ENCODE data around the gene ERICH4. TPM values are rescaled to one million over a fixed set of nuclear protein-coding genes. Genes with fewer than 3 reads are reported as not detected.
A peak's percentile ranks its signal among the peaks of the same experiment; 100 is the strongest.

The ERICH4 gene
- total and polyA plus RNA-seq, 2 of the 13 experiments (the other 11 are each of a cell fraction or from before 2014, with no cell fraction given), result 0.40 to 0.64 TPM

DNA sequence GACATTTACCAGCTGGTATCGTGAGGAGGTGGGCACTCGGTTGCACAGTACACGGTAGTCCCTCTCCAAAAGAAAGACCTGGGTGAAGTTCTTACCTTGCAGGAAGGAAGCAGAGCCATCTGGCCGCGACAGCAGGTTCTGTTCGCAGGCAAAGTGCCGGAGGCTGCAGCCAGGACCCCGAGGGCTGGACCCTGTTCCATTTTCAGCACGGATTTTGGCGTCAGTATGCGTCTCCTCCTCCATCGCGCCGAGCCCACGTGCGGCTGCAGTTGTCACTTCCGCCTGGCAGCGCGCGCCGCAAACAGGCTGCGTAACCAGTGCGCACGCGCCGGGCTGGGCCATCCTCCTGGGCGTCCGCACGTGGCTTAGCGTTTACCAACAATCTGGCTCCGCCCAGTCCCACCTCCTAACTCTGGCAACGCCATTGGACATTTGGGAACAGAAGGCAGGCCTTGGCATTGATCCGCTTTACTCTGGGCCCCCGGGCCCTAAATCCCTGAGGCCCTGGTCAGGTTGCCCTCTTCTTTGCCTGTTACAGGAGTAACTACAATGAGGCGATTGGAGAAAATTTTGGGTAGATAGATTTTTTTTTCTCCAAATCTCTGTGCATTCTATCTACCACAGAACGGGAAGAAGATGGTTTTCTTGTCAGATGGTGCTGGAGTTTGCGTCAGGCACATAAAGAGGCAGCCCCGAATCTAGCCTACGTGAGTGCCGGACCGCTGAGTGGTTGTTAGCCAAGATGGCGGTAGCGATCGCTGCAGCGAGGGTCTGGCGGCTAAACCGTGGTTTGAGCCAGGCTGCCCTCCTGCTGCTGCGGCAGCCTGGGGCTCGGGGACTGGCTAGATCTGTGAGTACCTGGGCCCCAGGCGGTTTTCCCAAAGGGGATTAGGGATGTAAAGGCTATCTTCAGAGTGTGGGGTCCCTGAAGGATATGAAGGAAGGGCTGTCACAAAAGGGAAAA is 45.6 kb upstream of the ERICH4 start, which contains the start of the genes BCKDHA and EXOSC5 (continued):
- TF ChIP-seq, protein P1, sequence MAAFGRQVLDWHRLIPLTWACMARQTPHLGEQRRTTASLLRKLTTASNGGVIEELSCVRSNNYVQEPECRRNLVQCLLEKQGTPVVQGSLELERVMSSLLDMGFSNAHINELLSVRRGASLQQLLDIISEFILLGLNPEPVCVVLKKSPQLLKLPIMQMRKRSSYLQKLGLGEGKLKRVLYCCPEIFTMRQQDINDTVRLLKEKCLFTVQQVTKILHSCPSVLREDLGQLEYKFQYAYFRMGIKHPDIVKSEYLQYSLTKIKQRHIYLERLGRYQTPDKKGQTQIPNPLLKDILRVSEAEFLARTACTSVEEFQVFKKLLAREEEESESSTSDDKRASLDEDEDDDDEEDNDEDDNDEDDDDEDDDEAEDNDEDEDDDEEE (CRISPR knock-in tag; IDR thresholded peaks at IDR 0.05), result no peak
- TF ChIP-seq ETS1 (CRISPR knock-in tag; IDR thresholded peaks at IDR 0.05) (no peak), ZNF691 (CRISPR knock-in tag; IDR thresholded peaks at IDR 0.05; ENCODE audit: borderline replicate concordance, low read depth) (no peak; the same call in 1 of the 2 replicates), HNRNPLL (IDR thresholded peaks at IDR 0.05; ENCODE audit: low read depth, low read length, poor library complexity, severe bottlenecking) (peak; percentile 72), SYNCRIP (IDR thresholded peaks at IDR 0.05; ENCODE audit: insufficient read depth, low read depth, low read length) (no peak), ERF (CRISPR knock-in tag; IDR thresholded peaks at IDR 0.05) (peak; percentile 78), ZBTB2 (CRISPR knock-in tag; IDR thresholded peaks at IDR 0.05; ENCODE audit: low read depth) (no peak), SMYD3 (CRISPR knock-in tag; IDR thresholded peaks at IDR 0.05) (no peak), ZNF788 (CRISPR knock-in tag; IDR thresholded peaks at IDR 0.05; ENCODE audit: borderline replicate concordance) (no peak; the same call in 1 of the 2 replicates), HMGA1 (CRISPR knock-in tag; conservative IDR thresholded peaks at IDR 0.05) (no peak), ZKSCAN5 (CRISPR knock-in tag; IDR thresholded peaks at IDR 0.05) (no peak), ZNF205 (CRISPR knock-in tag; IDR thresholded peaks at IDR 0.05) (peak; percentile 36; the same call in 1 of the 2 replicates)
- TF ChIP-seq, protein P2, sequence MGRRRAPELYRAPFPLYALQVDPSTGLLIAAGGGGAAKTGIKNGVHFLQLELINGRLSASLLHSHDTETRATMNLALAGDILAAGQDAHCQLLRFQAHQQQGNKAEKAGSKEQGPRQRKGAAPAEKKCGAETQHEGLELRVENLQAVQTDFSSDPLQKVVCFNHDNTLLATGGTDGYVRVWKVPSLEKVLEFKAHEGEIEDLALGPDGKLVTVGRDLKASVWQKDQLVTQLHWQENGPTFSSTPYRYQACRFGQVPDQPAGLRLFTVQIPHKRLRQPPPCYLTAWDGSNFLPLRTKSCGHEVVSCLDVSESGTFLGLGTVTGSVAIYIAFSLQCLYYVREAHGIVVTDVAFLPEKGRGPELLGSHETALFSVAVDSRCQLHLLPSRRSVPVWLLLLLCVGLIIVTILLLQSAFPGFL (CRISPR knock-in tag; IDR thresholded peaks at IDR 0.05), result no peak
- TF ChIP-seq, protein P3, sequence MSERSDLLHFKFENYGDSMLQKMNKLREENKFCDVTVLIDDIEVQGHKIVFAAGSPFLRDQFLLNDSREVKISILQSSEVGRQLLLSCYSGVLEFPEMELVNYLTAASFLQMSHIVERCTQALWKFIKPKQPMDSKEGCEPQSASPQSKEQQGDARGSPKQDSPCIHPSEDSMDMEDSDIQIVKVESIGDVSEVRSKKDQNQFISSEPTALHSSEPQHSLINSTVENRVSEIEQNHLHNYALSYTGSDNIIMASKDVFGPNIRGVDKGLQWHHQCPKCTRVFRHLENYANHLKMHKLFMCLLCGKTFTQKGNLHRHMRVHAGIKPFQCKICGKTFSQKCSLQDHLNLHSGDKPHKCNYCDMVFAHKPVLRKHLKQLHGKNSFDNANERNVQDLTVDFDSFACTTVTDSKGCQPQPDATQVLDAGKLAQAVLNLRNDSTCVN (CRISPR knock-in tag; IDR thresholded peaks at IDR 0.05; ENCODE audit: borderline replicate concordance), result no peak
- TF ChIP-seq, protein P4, sequence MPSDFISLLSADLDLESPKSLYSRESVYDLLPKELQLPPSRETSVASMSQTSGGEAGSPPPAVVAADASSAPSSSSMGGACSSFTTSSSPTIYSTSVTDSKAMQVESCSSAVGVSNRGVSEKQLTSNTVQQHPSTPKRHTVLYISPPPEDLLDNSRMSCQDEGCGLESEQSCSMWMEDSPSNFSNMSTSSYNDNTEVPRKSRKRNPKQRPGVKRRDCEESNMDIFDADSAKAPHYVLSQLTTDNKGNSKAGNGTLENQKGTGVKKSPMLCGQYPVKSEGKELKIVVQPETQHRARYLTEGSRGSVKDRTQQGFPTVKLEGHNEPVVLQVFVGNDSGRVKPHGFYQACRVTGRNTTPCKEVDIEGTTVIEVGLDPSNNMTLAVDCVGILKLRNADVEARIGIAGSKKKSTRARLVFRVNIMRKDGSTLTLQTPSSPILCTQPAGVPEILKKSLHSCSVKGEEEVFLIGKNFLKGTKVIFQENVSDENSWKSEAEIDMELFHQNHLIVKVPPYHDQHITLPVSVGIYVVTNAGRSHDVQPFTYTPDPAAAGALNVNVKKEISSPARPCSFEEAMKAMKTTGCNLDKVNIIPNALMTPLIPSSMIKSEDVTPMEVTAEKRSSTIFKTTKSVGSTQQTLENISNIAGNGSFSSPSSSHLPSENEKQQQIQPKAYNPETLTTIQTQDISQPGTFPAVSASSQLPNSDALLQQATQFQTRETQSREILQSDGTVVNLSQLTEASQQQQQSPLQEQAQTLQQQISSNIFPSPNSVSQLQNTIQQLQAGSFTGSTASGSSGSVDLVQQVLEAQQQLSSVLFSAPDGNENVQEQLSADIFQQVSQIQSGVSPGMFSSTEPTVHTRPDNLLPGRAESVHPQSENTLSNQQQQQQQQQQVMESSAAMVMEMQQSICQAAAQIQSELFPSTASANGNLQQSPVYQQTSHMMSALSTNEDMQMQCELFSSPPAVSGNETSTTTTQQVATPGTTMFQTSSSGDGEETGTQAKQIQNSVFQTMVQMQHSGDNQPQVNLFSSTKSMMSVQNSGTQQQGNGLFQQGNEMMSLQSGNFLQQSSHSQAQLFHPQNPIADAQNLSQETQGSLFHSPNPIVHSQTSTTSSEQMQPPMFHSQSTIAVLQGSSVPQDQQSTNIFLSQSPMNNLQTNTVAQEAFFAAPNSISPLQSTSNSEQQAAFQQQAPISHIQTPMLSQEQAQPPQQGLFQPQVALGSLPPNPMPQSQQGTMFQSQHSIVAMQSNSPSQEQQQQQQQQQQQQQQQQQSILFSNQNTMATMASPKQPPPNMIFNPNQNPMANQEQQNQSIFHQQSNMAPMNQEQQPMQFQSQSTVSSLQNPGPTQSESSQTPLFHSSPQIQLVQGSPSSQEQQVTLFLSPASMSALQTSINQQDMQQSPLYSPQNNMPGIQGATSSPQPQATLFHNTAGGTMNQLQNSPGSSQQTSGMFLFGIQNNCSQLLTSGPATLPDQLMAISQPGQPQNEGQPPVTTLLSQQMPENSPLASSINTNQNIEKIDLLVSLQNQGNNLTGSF (CRISPR knock-in tag; IDR thresholded peaks at IDR 0.05), result no peak

Measured in HepG2 (cell line).